Measurements from ENCODE around the gene AKAP8. TPM values are rescaled to one million over a fixed set of nuclear protein-coding genes. Genes with fewer than 3 reads are reported as not detected.
A peak's percentile ranks its signal among the peaks of the same experiment; 100 is the strongest.

Gene AKAP8
- polyA plus RNA-seq, 1 donor (not counting 4 experiments of a cell fraction or from before 2014, with no cell fraction given), result 18.1 TPM

GRCh38 chr19:15305582-15306334 lies 73.8 kb downstream of the AKAP8 start:
- H3K9me3 ChIP-seq (ENCODE audit: control insufficient read depth, low read depth, low read length), result no peaks in the 10 kb centered on the region
- peaks cover 27% of the 10 kb centered on the region for H3K4me1 ChIP-seq (ENCODE audit: control insufficient read depth, extremely low read depth, insufficient read depth, low read length)
- H4K20me1 ChIP-seq (ENCODE audit: control insufficient read depth, extremely low read depth, insufficient read depth, low read length), result peaks cover 50% of the 10 kb centered on the region
- H3K9ac ChIP-seq (ENCODE audit: control insufficient read depth, extremely low read depth, insufficient read depth, low read length), result no peak overlapping the region
- peaks cover 1 to 6% of the 10 kb centered on the region in 2 experiments for H3K36me3 ChIP-seq (ENCODE audit: control insufficient read depth in 2 of 2, extremely low read depth in 1 of 2, insufficient read depth in 2 of 2, low read length in 2 of 2)
- dilution Hi-C loops (cut with MboI; ENCODE audit: extremely low pct_ligation_motif_present, low sequenced_read_pairs), result no loop called here
- no peak overlapping the region for H3K27ac ChIP-seq (ENCODE audit: control insufficient read depth, insufficient read depth, low read length)
- TF ChIP-seq EZH2 (IDR thresholded peaks at IDR 0.05; ENCODE audit: low read length) (no peak), CTCF (optimal IDR thresholded peaks at IDR 0.05 in 1 of 3, IDR thresholded peaks at IDR 0.05 in 1 of 3, conservative IDR thresholded peaks at IDR 0.05 in 1 of 3; ENCODE audit: extremely low read depth in 1 of 3, insufficient read depth in 2 of 3, low read length in 3 of 3) (no peak)
- FAIRE-seq, result no peak
- peaks cover 95% of the 10 kb centered on the region for H3K79me2 ChIP-seq (ENCODE audit: control insufficient read depth, insufficient read depth, low read length)
- H3K4me3 ChIP-seq (ENCODE audit: control insufficient read depth in 2 of 3, extremely low read depth in 1 of 3, insufficient read depth in 2 of 3, low read depth in 1 of 3, low read length in 3 of 3), result no peak overlapping the region
- H3K9me1 ChIP-seq (ENCODE audit: control insufficient read depth, extremely low read depth, insufficient read depth, low read length), result peaks cover 8% of the 10 kb centered on the region
- H2AFZ ChIP-seq (ENCODE audit: control insufficient read depth, low read length), result no peak overlapping the region
- no peak overlapping the region for H3K4me2 ChIP-seq (ENCODE audit: control insufficient read depth, extremely low read depth, insufficient read depth, low read depth, low read length)
- DNase-seq (ENCODE audit: low read depth, low spot score), result no peak
- no peaks in the 10 kb centered on the region for H3K27me3 ChIP-seq (ENCODE audit: control insufficient read depth, extremely low read depth, insufficient read depth, low read length)

DNA sequence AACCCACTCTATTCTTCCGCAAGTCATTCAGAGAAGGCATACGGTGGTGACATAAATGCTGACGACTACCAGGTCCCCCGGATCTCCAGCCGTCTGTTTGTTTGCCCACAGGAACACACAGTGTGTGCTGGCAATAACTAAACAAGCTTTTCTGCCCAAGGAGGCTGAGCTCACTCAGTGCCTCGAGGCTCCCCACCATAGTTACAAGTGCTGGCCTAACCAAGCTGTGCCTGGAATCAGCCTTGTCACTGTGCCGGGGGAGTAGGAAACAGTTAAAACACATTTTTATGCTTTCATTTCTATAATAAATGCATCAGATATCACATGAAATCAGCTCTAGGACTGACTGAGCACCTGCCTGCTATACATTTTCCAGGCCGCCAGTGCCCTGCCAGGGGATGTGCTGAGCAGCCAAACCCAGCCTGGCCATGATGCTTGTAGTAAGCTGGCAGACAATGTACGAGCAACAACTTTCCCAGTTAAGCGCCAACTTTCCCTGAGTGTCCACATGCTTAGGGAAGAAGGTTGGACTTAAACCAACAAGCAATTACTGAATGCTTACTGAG lies 75.4 kb downstream of the AKAP8 start:
- H3K27me3 ChIP-seq (ENCODE audit: control insufficient read depth, extremely low read depth, insufficient read depth, low read length), result no peaks in the 10 kb centered on the region
- H3K79me2 ChIP-seq (ENCODE audit: control insufficient read depth, insufficient read depth, low read length), result peaks cover 95% of the 10 kb centered on the region
- peak overlapping the region; percentile 36 for H3K4me2 ChIP-seq (ENCODE audit: control insufficient read depth, extremely low read depth, insufficient read depth, low read depth, low read length)
- H3K4me3 ChIP-seq (ENCODE audit: control insufficient read depth in 2 of 3, extremely low read depth in 1 of 3, insufficient read depth in 2 of 3, low read depth in 1 of 3, low read length in 3 of 3), result no peak overlapping the region
- H3K9ac ChIP-seq (ENCODE audit: control insufficient read depth, extremely low read depth, insufficient read depth, low read length), result no peak overlapping the region
- H4K20me1 ChIP-seq (ENCODE audit: control insufficient read depth, extremely low read depth, insufficient read depth, low read length), result peaks cover 49% of the 10 kb centered on the region
- peaks cover 36% of the 10 kb centered on the region for H3K4me1 ChIP-seq (ENCODE audit: control insufficient read depth, extremely low read depth, insufficient read depth, low read length)
- H3K27ac ChIP-seq (ENCODE audit: control insufficient read depth, insufficient read depth, low read length), result peak overlapping the region; percentile 25
- H3K9me1 ChIP-seq (ENCODE audit: control insufficient read depth, extremely low read depth, insufficient read depth, low read length), result peaks cover 8% of the 10 kb centered on the region
- FAIRE-seq, result no peak
- H2AFZ ChIP-seq (ENCODE audit: control insufficient read depth, low read length), result no peak overlapping the region
- H3K36me3 ChIP-seq (ENCODE audit: control insufficient read depth in 2 of 2, extremely low read depth in 1 of 2, insufficient read depth in 2 of 2, low read length in 2 of 2), result peaks cover 0 to 1% of the 10 kb centered on the region in 2 experiments
- no peak for TF ChIP-seq EZH2 (IDR thresholded peaks at IDR 0.05; ENCODE audit: low read length)
- TF ChIP-seq CTCF (optimal IDR thresholded peaks at IDR 0.05 in 1 of 3, IDR thresholded peaks at IDR 0.05 in 1 of 3, conservative IDR thresholded peaks at IDR 0.05 in 1 of 3; ENCODE audit: extremely low read depth in 1 of 3, insufficient read depth in 2 of 3, low read length in 3 of 3), result no peak
- no peak for DNase-seq (ENCODE audit: low read depth, low spot score)
- no peaks in the 10 kb centered on the region for H3K9me3 ChIP-seq (ENCODE audit: control insufficient read depth, low read depth, low read length)
- dilution Hi-C loops (cut with MboI; ENCODE audit: extremely low pct_ligation_motif_present, low sequenced_read_pairs), result no loop called here

Small RNA genes lying within 50 kb of the gene (small RNA-seq; reads per million reads assigned to genes)
- gene AC005776.1 (ENCODE audit: insufficient read length in 3 of 3, low read depth in 3 of 3, low replicate concordance in 1 of 3), result 0 reads per million in 3 experiments

Other genes starting within 250 kb of the AKAP8 start
- 2.5 to 14.9 TPM (median 4.1 TPM) in 3 replicates for gene NOTCH3, start 178.8 kb downstream of the AKAP8 start, polyA plus RNA-seq
- gene EPHX3, start 147.3 kb downstream of the AKAP8 start, polyA plus RNA-seq, result 0.33 to 1.2 TPM (median 0.51 TPM) in 3 replicates
- 3.7 to 9.2 TPM (median 5.5 TPM) in 3 replicates for gene BRD4, start 47.2 kb downstream of the AKAP8 start, polyA plus RNA-seq
- 28.4 to 48.2 TPM (median 44.3 TPM) in 3 replicates for gene AKAP8L, start 39.2 kb upstream of the AKAP8 start, polyA plus RNA-seq
- 5.1 to 10.6 TPM (median 7.5 TPM) in 3 replicates for gene WIZ, start 70.2 kb upstream of the AKAP8 start, polyA plus RNA-seq
- 0.04 TPM in 1 of 3 replicates, not detected in the others for gene RASAL3, start 84.8 kb upstream of the AKAP8 start, polyA plus RNA-seq
- gene PGLYRP2, start 99.7 kb upstream of the AKAP8 start, polyA plus RNA-seq, result not detected in 3 replicates
- 0.43 to 0.62 TPM (median 0.59 TPM) in 3 replicates for gene CYP4F22, start 128.7 kb upstream of the AKAP8 start, polyA plus RNA-seq
- gene CYP4F8, start 235.4 kb upstream of the AKAP8 start, polyA plus RNA-seq, result not detected in 3 replicates

All from keratinocyte (primary cell).